GOT3 (cell line): ENCODE results near the gene POFUT2.

Experiments
- DNase-seq: peaks from one replicate; lab custom pipeline; 2025; ENCODE audit warnings: mixed read lengths; lab: John Stamatoyannopoulos, UW

POFUT2 gene

DNA sequence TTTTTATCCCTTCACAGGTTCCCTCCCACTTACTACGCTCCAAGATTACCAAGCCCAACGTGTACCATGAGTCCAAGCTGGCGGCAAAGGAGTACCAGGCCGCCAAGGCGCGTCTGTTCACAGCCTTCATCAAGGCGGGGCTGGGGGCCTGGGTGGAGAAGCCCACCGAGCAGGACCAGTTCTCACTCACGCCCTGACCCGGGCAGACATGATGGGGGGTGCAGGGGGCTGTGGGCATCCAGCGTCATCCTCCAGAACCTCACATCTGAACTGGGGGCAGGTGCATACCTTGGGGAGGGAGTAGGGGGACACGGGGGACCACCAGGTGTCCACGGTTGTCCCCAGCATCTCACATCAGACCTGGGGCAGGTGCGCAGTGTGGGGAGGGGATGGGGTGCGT, 65.7 kb downstream of the POFUT2 start:
- no peak for DNase-seq

DNA sequence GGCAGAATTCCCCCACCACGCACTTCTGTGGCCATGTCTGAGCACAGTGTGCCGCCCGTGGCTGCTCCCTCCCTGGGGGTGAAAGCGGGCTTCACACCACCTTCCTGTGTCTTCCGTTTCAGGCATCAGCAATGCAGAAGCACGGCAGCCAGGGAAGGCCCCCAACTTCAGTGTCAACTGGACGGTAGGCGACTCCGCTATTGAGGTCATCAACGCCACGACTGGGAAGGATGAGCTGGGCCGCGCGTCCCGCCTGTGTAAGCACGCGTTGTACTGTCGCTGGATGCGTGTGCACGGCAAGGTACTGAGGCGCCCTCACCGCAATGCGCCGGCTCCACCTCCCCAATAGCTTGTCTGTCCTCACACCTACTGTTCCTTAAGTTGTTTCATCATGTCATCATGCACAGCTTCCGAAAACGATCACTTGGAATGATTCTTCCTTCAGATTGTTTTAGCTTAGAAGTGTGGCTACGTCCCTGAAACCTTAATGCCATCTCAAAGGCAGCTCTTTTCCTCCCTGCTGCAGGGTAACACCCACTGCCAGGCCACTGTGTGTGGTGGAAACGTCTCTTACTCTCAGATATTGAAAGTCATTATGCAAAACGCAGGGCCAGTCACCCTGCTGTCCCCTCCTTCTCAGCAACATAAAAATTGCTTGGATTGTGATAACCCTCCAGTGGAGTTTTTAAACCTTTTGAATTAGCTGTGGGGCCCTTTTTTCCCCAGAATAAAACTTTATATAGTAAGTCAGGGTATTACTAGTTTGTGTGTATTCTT, 66.8 kb downstream of the POFUT2 start:
- no peak for DNase-seq

DNA sequence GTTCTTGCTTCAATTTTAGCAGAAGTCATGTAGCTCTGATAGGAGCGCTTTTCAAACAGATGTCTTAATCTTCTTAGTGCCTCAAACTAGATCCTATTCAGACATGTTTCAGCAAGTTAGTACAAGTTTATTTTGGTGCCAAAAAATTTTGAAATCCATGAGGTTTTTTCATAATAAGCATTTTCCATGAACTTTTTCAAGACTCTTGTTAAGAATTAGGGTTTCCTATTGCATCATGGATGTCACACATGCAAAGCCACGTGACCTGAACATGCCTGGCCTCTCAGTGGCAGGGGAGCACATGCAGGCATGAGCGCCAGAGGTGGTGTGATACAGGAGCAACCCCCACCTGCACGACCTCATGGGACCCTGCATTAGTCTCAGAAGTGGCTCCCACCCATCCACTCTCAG, 67.6 kb downstream of the POFUT2 start:
- no peak for DNase-seq

DNA sequence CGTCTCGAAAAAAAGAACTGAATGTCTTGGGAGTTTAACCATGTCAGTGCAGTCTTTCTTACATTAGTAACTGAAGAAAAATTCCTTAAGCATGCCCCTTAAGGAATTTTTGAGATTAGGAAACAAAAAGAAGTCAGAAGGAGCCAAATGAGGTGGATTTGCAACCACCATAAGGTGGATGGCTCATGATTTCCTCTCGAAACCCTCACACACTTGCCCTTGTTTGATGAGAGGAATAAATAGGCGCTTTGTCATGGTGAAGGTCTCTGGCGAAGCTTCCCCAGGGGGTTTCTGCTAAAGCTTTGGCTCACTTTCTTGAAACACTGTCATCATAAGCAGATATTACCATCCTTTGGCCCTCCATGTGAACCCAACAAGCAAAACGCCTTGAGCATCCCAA, 68.2 kb downstream of the POFUT2 start:
- DNase-seq, result no peak

DNA sequence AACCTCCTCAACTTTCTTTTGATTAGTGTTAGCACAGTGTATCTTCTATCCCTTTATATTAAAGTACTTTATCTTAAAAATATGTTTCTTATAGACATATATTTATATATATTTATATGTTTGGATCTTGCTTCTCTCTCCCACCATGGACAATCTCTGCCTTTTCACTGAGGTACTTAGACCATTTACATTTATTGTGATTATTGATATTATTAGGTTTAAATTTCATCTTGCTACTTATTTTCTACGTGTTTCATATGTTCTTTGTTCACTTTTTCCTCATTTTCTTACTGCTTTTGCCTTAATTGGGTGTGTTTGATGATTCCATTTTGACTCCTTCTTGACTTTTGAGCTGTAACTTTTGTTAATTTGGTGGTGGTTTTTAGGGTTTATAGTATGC, 70.7 kb downstream of the POFUT2 start:
- DNase-seq, result no peak

DNA sequence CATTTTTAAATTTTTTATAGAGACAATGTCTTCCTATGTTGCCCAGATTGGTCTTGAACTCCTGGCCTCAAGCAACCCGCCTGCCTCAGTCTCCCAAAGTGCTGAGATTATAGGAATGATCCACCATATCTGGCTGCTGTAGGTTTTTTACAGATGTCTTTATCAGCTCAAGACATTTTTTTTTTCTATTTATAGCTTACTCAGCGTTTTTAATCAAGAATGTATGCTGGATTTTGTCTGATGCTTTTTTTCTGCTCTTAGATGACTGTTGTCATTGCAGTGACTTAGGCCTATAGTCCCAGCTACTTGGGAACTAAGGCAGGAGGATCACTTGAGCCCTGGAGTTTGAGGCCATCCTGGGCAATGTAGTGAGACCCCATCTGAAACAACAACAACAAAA, 72.5 kb downstream of the POFUT2 start:
- DNase-seq, result no peak
